ENCODE results near the gene NME4. TPM values are rescaled to one million over a fixed set of nuclear protein-coding genes. Genes with fewer than 3 reads are reported as not detected.

NME4 gene
- total RNA-seq, 2 experiments from 2014 or later: 25.0 TPM

DNA sequence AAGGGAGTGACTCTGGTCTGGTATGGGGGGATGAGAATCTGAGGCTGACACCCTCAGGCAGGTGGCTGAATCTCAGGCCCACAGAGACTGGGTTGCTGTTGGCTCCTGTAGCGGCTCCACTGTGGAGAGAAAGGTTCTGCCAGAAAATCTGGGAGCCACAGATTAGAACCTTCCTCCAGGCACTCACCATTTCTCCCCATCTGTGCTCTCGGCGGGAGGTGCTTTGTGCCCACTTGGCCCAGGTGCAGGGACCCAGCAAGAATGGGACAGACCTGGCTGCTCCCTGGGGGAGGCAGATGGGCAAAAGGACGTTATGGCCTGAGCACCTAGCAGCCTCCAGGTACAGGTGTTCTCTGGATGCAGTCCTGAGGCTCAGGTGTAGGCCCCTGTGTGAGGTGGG lies 48.6 kb downstream of the NME4 start:
- Histone ChIP-seq H3K27ac (ENCODE audit: low read depth, low read length, poor library complexity, severe bottlenecking) (no peak overlapping the region), H3K36me3 (ENCODE audit: insufficient read depth, low read length) (peaks cover 5% of the 10 kb centered on the region; the same call in 1 of the 2 replicates), H3K4me1 (ENCODE audit: insufficient read depth, low read length, poor library complexity, severe bottlenecking) (peaks cover 17% of the 10 kb centered on the region), H3K79me2 (ENCODE audit: insufficient read depth, low read depth, low read length) (no peaks in the 10 kb centered on the region), H2AFZ (ENCODE audit: low read length) (no peak overlapping the region), H3K9me3 (ENCODE audit: low read length) (no peaks in the 10 kb centered on the region), H4K20me1 (ENCODE audit: insufficient read depth, low read length) (no peaks in the 10 kb centered on the region; the same call in 1 of the 2 replicates), H3K4me2 (ENCODE audit: low read length) (no peak overlapping the region), H3K9me2 (ENCODE audit: insufficient read depth, low read length) (no peaks in the 10 kb centered on the region), H3K4me3 (ENCODE audit: low read depth, low read length, poor library complexity, severe bottlenecking) (no peak overlapping the region)
- CTCF ChIA-PET (ENCODE audit: unreplicated experiment): no interaction called here
- TF ChIP-seq EZH2phosphoT487 (IDR thresholded peaks at IDR 0.05; ENCODE audit: borderline replicate concordance, low read depth, low read length): no peak
- TF ChIP-seq CTCF (conservative IDR thresholded peaks at IDR 0.05; ENCODE audit: low read length): no peak
- no TSS peak for BruUV-seq (replicated peaks)
- intact Hi-C loops (cut with micrococcal nuclease; ENCODE audit: unreplicated experiment): no loop called here
- POLR2A ChIA-PET: no interaction called here
- no peak for DNase-seq (ENCODE audit: low spot score)

Small RNA genes within 50 kb of the gene (small RNA-seq; reads per million reads assigned to genes)
- gene RF00019: not detected

Other genes with a start within 250 kb of the NME4 start
- gene HBZ, start 244.6 kb upstream of the NME4 start, total RNA-seq (2014; rRNA removed; shearing (Covaris generic)): not detected in 2 replicates
- not detected in 2 replicates for gene HBZ, start 244.6 kb upstream of the NME4 start, total RNA-seq (2022)
- not detected in 2 replicates for gene HBM, start 231.2 kb upstream of the NME4 start, total RNA-seq (2014; rRNA removed; shearing (Covaris generic))
- not detected in 2 replicates for gene HBM, start 231.2 kb upstream of the NME4 start, total RNA-seq (2022)
- gene HBA2, start 224.3 kb upstream of the NME4 start, total RNA-seq (2014; rRNA removed; shearing (Covaris generic)): not detected in 2 replicates
- not detected in 2 replicates for gene HBA2, start 224.3 kb upstream of the NME4 start, total RNA-seq (2022)
- gene HBA1, start 220.5 kb upstream of the NME4 start, total RNA-seq (2014; rRNA removed; shearing (Covaris generic)): not detected in 2 replicates
- not detected in 2 replicates for gene HBA1, start 220.5 kb upstream of the NME4 start, total RNA-seq (2022)
- not detected in 2 replicates for gene HBQ1, start 216.7 kb upstream of the NME4 start, total RNA-seq (2014; rRNA removed; shearing (Covaris generic))
- not detected in 2 replicates for gene HBQ1, start 216.7 kb upstream of the NME4 start, total RNA-seq (2022)
- gene LUC7L, start 167.8 kb upstream of the NME4 start, total RNA-seq (2014; rRNA removed; shearing (Covaris generic)): 90.5 and 92.6 TPM in 2 replicates
- gene LUC7L, start 167.8 kb upstream of the NME4 start, total RNA-seq (2022): 81.4 and 90.6 TPM in 2 replicates
- 8.1 and 10.9 TPM in 2 replicates for gene FAM234A, start 162.4 kb upstream of the NME4 start, total RNA-seq (2014; rRNA removed; shearing (Covaris generic))
- gene FAM234A, start 162.4 kb upstream of the NME4 start, total RNA-seq (2022): 26.8 and 30.1 TPM in 2 replicates
- not detected in 2 replicates for gene RGS11, start 121.3 kb upstream of the NME4 start, total RNA-seq (2014; rRNA removed; shearing (Covaris generic))
- not detected in 2 replicates for gene RGS11, start 121.3 kb upstream of the NME4 start, total RNA-seq (2022)
- gene ARHGDIG, start 116.6 kb upstream of the NME4 start, total RNA-seq (2014; rRNA removed; shearing (Covaris generic)): not detected in 2 replicates
- not detected in 2 replicates for gene ARHGDIG, start 116.6 kb upstream of the NME4 start, total RNA-seq (2022)
- not detected in 2 replicates for gene PDIA2, start 114.0 kb upstream of the NME4 start, total RNA-seq (2014; rRNA removed; shearing (Covaris generic))
- gene PDIA2, start 114.0 kb upstream of the NME4 start, total RNA-seq (2022): not detected in 2 replicates
- 30.3 and 30.6 TPM in 2 replicates for gene AXIN1, start 44.5 kb upstream of the NME4 start, total RNA-seq (2014; rRNA removed; shearing (Covaris generic))
- 29.0 and 29.8 TPM in 2 replicates for gene AXIN1, start 44.5 kb upstream of the NME4 start, total RNA-seq (2022)
- 113 and 134 TPM in 2 replicates for gene MRPL28, start 26.7 kb upstream of the NME4 start, total RNA-seq (2014; rRNA removed; shearing (Covaris generic))
- 78.1 and 84.6 TPM in 2 replicates for gene MRPL28, start 26.7 kb upstream of the NME4 start, total RNA-seq (2022)
- 40.1 and 50.6 TPM in 2 replicates for gene PGAP6, start 15.2 kb upstream of the NME4 start, total RNA-seq (2014; rRNA removed; shearing (Covaris generic))
- 34.3 and 41.2 TPM in 2 replicates for gene PGAP6, start 15.2 kb upstream of the NME4 start, total RNA-seq (2022)
- gene DECR2, start 4.7 kb downstream of the NME4 start, total RNA-seq (2014; rRNA removed; shearing (Covaris generic)): 7.5 and 8.0 TPM in 2 replicates
- 14.4 and 15.9 TPM in 2 replicates for gene DECR2, start 4.7 kb downstream of the NME4 start, total RNA-seq (2022)
- gene RAB11FIP3, start 28.4 kb downstream of the NME4 start, total RNA-seq (2014; rRNA removed; shearing (Covaris generic)): 29.0 and 29.9 TPM in 2 replicates
- 47.5 and 51.2 TPM in 2 replicates for gene RAB11FIP3, start 28.4 kb downstream of the NME4 start, total RNA-seq (2022)
- 23.1 and 32.9 TPM in 2 replicates for gene CAPN15, start 130.5 kb downstream of the NME4 start, total RNA-seq (2014; rRNA removed; shearing (Covaris generic))
- gene CAPN15, start 130.5 kb downstream of the NME4 start, total RNA-seq (2022): 43.9 and 54.0 TPM in 2 replicates
- gene PRR35, start 163.2 kb downstream of the NME4 start, total RNA-seq (2014; rRNA removed; shearing (Covaris generic)): not detected in 2 replicates
- gene PRR35, start 163.2 kb downstream of the NME4 start, total RNA-seq (2022): not detected in 2 replicates
- 3.7 and 4.2 TPM in 2 replicates for gene NHLRC4, start 169.8 kb downstream of the NME4 start, total RNA-seq (2014; rRNA removed; shearing (Covaris generic))
- gene NHLRC4, start 169.8 kb downstream of the NME4 start, total RNA-seq (2022): 2.5 and 2.6 TPM in 2 replicates
- gene PIGQ, start 172.8 kb downstream of the NME4 start, total RNA-seq (2014; rRNA removed; shearing (Covaris generic)): 32.3 and 39.0 TPM in 2 replicates
- gene PIGQ, start 172.8 kb downstream of the NME4 start, total RNA-seq (2022): 51.4 and 54.2 TPM in 2 replicates
- gene RAB40C, start 192.9 kb downstream of the NME4 start, total RNA-seq (2014; rRNA removed; shearing (Covaris generic)): 18.2 and 20.9 TPM in 2 replicates
- gene RAB40C, start 192.9 kb downstream of the NME4 start, total RNA-seq (2022): 18.3 and 19.3 TPM in 2 replicates
- 0.46 and 0.47 TPM in 2 replicates for gene WFIKKN1, start 233.8 kb downstream of the NME4 start, total RNA-seq (2014; rRNA removed; shearing (Covaris generic))
- gene WFIKKN1, start 233.8 kb downstream of the NME4 start, total RNA-seq (2022): 0.81 and 1.2 TPM in 2 replicates
- gene METTL26, start 239.1 kb downstream of the NME4 start, total RNA-seq (2014; rRNA removed; shearing (Covaris generic)): 135 and 152 TPM in 2 replicates
- gene METTL26, start 239.1 kb downstream of the NME4 start, total RNA-seq (2022): 83.9 and 99.0 TPM in 2 replicates
- 62.8 and 63.2 TPM in 2 replicates for gene MCRIP2, start 244.6 kb downstream of the NME4 start, total RNA-seq (2014; rRNA removed; shearing (Covaris generic))
- 47.8 and 64.1 TPM in 2 replicates for gene MCRIP2, start 244.6 kb downstream of the NME4 start, total RNA-seq (2022)

All from OCI-LY7 (cell line).